Retinal pigment epithelial cell (primary cell): ENCODE results near the gene CTNNA2.

Experiments
- DNase-seq: peaks from one replicate; pipeline ENCODE4 v3.0.0-alpha.2; 2010; ENCODE audit warnings: low read depth
- H3K4me3 ChIP-seq: 2 replicates; pipeline ENCODE4 v1.5.1; 2011; ENCODE audit warnings: mild to moderate bottlenecking, low read length, control low read depth, moderate library complexity
- CTCF ChIP-seq: conservative IDR thresholded peaks from 2 replicates; pipeline ENCODE4 v1.5.1; 2011; ENCODE audit warnings: low read depth, low read length, control low read depth, inconsistent platforms

CTNNA2 gene

GRCh38 chr2:80169811-80170594 lies 657.2 kb downstream of the CTNNA2 start:
- no peak for TF ChIP-seq CTCF

GRCh38 chr2:80185091-80185490 lies 672.2 kb downstream of the CTNNA2 start:
- DNase-seq, result no peak
- TF ChIP-seq CTCF, result no peak
- no peak overlapping the region for H3K4me3 ChIP-seq

More at GRCh38 chr2:80169811-80170594, 657.2 kb downstream of the CTNNA2 start:
- DNase-seq, result no peak
- H3K4me3 ChIP-seq, result no peak overlapping the region

- H3K4me3 ChIP-seq, result no peak overlapping the region
- DNase-seq, result no peak
- TF ChIP-seq CTCF, result no peak
Observed at GRCh38 chr2:80186262-80186661, 673.4 kb downstream of the CTNNA2 start.

- DNase-seq, result no peak
- TF ChIP-seq CTCF, result no peak
- no peak overlapping the region for H3K4me3 ChIP-seq
Observed at GRCh38 chr2:80187156-80187555, 674.3 kb downstream of the CTNNA2 start.

GRCh38 chr2:80190166-80190565 lies 677.3 kb downstream of the CTNNA2 start:
- no peak for TF ChIP-seq CTCF
- DNase-seq, result no peak
- no peak overlapping the region for H3K4me3 ChIP-seq

- TF ChIP-seq CTCF, result no peak
- no peak overlapping the region for H3K4me3 ChIP-seq
- DNase-seq, result no peak
Observed at GRCh38 chr2:80193566-80193965, 680.7 kb downstream of the CTNNA2 start.

GRCh38 chr2:80195034-80195433 lies 682.2 kb downstream of the CTNNA2 start:
- no peak for DNase-seq
- H3K4me3 ChIP-seq, result no peak overlapping the region
- TF ChIP-seq CTCF, result no peak
